Measurements from ENCODE around the gene WDR6. TPM values are rescaled to one million over a fixed set of nuclear protein-coding genes. Genes with fewer than 3 reads are reported as not detected.

The WDR6 gene
- total and polyA plus RNA-seq, 9 of the 15 experiments (the other 6 are each of a cell fraction or from before 2014, with no cell fraction given): 8.9 to 90.6 (median 44.7) TPM

- TF ChIP-seq RNF2 (IDR thresholded peaks at IDR 0.05) (peak; percentile 39; the same call in 1 of the 2 replicates), CBX2 (IDR thresholded peaks at IDR 0.05; ENCODE audit: insufficient read depth, low read length, poor library complexity, severe bottlenecking) (no peak), TEAD1 (CRISPR knock-in tag; IDR thresholded peaks at IDR 0.05) (peak; percentile 50 to 95; a peak in 3 of 4 replicates), POLR2G (IDR thresholded peaks at IDR 0.05; ENCODE audit: low read depth, low read length) (peak; percentile 78), CHD1 (IDR thresholded peaks at IDR 0.05; ENCODE audit: low read length) (no peak), ZBTB26 (CRISPR knock-in tag; IDR thresholded peaks at IDR 0.05) (no peak), PTBP1 (IDR thresholded peaks at IDR 0.05; ENCODE audit: low read depth, low read length) (no peak), ZNF3 (CRISPR knock-in tag; IDR thresholded peaks at IDR 0.05) (no peak), ILK (tag; IDR thresholded peaks at IDR 0.05; ENCODE audit: borderline replicate concordance, low read depth) (no peak), CREM (IDR thresholded peaks at IDR 0.05; ENCODE audit: low read depth) (peak; percentile 92), JUND (IDR thresholded peaks at IDR 0.05; ENCODE audit: borderline replicate concordance, low read depth, low read length) (peak; percentile 98), JUND (tag; IDR thresholded peaks at IDR 0.05; ENCODE audit: borderline replicate concordance, low read depth, low read length) (peak; percentile 92; the same call in 1 of the 3 replicates), STAT5B (CRISPR knock-in tag; IDR thresholded peaks at IDR 0.05) (no peak), ZNF780A (CRISPR knock-in tag; IDR thresholded peaks at IDR 0.05) (no peak), JUN (IDR thresholded peaks at IDR 0.05; ENCODE audit: borderline replicate concordance, low read depth, low read length) (peak; percentile 90), JUN (CRISPR knock-in tag; IDR thresholded peaks at IDR 0.05; ENCODE audit: borderline replicate concordance) (no peak), ETS2 (tag; IDR thresholded peaks at IDR 0.05; ENCODE audit: borderline replicate concordance, poor library complexity, severe bottlenecking) (no peak), ARID2 (IDR thresholded peaks at IDR 0.05) (no peak), PHB (CRISPR knock-in tag; IDR thresholded peaks at IDR 0.05) (no peak), ZNF316 (IDR thresholded peaks at IDR 0.05) (no peak)
- TF ChIP-seq, protein P1, sequence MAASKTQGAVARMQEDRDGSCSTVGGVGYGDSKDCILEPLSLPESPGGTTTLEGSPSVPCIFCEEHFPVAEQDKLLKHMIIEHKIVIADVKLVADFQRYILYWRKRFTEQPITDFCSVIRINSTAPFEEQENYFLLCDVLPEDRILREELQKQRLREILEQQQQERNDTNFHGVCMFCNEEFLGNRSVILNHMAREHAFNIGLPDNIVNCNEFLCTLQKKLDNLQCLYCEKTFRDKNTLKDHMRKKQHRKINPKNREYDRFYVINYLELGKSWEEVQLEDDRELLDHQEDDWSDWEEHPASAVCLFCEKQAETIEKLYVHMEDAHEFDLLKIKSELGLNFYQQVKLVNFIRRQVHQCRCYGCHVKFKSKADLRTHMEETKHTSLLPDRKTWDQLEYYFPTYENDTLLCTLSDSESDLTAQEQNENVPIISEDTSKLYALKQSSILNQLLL (CRISPR knock-in tag; IDR thresholded peaks at IDR 0.05; ENCODE audit: borderline replicate concordance): no peak
- TF ChIP-seq, protein P2, sequence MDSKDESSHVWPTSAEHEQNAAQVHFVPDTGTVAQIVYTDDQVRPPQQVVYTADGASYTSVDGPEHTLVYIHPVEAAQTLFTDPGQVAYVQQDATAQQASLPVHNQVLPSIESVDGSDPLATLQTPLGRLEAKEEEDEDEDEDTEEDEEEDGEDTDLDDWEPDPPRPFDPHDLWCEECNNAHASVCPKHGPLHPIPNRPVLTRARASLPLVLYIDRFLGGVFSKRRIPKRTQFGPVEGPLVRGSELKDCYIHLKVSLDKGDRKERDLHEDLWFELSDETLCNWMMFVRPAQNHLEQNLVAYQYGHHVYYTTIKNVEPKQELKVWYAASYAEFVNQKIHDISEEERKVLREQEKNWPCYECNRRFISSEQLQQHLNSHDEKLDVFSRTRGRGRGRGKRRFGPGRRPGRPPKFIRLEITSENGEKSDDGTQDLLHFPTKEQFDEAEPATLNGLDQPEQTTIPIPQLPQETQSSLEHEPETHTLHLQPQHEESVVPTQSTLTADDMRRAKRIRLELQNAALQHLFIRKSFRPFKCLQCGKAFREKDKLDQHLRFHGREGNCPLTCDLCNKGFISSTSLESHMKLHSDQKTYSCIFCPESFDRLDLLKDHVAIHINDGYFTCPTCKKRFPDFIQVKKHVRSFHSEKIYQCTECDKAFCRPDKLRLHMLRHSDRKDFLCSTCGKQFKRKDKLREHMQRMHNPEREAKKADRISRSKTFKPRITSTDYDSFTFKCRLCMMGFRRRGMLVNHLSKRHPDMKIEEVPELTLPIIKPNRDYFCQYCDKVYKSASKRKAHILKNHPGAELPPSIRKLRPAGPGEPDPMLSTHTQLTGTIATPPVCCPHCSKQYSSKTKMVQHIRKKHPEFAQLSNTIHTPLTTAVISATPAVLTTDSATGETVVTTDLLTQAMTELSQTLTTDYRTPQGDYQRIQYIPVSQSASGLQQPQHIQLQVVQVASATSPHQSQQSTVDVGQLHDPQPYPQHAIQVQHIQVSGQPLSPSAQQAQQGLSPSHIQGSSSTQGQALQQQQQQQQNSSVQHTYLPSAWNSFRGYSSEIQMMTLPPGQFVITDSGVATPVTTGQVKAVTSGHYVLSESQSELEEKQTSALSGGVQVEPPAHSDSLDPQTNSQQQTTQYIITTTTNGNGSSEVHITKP (IDR thresholded peaks at IDR 0.05; ENCODE audit: partially characterized antibody): peak; percentile 13
These were observed 17.2 kb upstream of the WDR6 start, which contains the start of gene P4HTM (continued) for GRCh38 chr3:48989796-48990635.
